Stimulated activated CD8-positive, alpha-beta memory T cell treated with anti-CD3 and anti-CD28 coated beads, Interleukin-2, amount 100 ng/mL, for 1 hour (primary cell): ENCODE results near the gene LRP1B.

Experiments used
- DNase-seq, 2 donors: peaks; one replicate each; pipeline ENCODE4 v3.0.0-alpha.2; 2020; ENCODE audit warnings: low read depth in 2 of 2

The LRP1B gene

GRCh38 chr2:141151611-141152286 lies 979.1 kb downstream of the LRP1B start:
- no peak for DNase-seq

- DNase-seq = no peak
Measured at GRCh38 chr2:141142025-141142424, 988.8 kb downstream of the LRP1B start.

- DNase-seq = no peak
Measured at GRCh38 chr2:141137122-141137693, 993.6 kb downstream of the LRP1B start.

DNA sequence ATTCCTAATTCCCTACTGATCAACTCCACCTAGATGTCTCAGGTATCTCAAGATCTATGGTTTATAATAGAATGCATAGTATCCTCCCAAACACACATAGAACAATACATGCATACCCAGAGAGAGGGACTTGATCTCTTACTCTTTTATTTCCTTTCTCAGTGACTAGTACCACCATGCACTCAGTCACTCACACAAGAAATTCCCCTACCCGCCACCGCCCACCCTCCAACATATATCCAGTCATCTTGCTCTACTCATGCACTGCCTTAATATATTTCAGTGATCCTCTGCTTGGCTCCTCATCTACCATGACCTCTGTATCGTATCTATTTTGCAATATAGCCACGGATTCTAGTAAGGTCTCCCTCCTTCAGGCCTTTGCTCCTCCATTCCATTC lies 996.9 kb downstream of the LRP1B start:
- DNase-seq = no peak

GRCh38 chr2:141125432-141125831 lies 1005.4 kb downstream of the LRP1B start:
- no peak for DNase-seq

GRCh38 chr2:141118836-141119235 lies 1012.0 kb downstream of the LRP1B start:
- DNase-seq = no peak

GRCh38 chr2:141113301-141113700 lies 1017.5 kb downstream of the LRP1B start:
- DNase-seq = no peak

GRCh38 chr2:141109633-141110032 lies 1021.2 kb downstream of the LRP1B start:
- no peak for DNase-seq

GRCh38 chr2:141105763-141106162 lies 1025.1 kb downstream of the LRP1B start:
- DNase-seq = no peak

- DNase-seq = no peak
Measured at GRCh38 chr2:141103216-141103615, 1027.6 kb downstream of the LRP1B start.

DNA sequence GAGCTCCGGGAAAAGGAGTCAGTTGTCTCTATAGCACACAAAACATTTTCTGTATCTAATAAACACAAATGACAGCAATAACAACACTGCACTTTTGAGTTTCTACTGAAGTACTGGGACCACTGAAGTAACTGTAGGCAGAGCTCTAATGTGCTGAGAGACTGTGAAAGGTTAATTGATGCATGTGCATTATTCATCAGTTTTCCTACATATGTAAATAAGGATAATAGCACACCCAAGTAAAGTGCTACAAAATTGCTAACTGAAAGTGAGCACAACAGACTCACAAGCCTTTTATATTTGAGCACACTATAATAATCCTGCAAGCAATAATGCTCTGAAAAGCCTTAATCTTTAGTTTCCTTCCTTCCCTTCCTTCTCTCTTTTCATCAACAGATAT lies 1051.6 kb downstream of the LRP1B start:
- no peak for DNase-seq

GRCh38 chr2:141075753-141076152 lies 1055.1 kb downstream of the LRP1B start:
- DNase-seq = no peak

DNA sequence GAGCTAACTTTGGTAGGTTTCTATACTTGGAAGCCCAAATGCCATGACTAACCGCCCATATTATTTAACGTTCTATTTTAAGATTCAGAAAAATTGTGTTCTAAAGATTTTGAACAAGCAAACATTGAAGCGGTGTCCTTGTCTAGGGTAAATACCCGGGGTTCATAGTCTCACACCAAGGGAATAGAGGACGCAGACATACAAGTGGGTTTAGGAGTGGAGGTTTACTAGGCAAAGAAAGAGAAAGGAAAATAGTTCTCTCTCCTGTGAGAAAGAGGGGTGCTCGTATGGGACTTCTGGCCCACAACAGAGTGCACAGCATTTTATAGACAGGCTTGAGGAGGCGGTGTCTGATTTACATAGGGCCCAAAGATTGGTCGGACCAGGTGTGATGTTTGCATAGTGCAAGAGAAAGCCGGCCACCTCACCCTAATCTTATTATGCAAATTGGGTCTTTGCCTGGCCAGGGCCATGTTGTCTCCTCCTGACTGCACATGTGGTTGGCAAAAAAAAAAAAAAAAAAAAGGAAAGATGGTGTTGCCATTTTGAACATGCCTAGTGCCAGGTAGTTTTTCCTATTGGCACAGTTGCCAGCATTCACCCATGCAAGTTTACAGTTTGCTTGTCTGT lies 1062.6 kb downstream of the LRP1B start:
- DNase-seq = no peak

GRCh38 chr2:141065042-141065441 lies 1065.8 kb downstream of the LRP1B start:
- no peak for DNase-seq

GRCh38 chr2:141063406-141063805 lies 1067.4 kb downstream of the LRP1B start:
- DNase-seq = no peak

- DNase-seq = no peak
Measured at GRCh38 chr2:141062443-141062842, 1068.4 kb downstream of the LRP1B start.

GRCh38 chr2:141062031-141062430 lies 1068.8 kb downstream of the LRP1B start:
- no peak for DNase-seq

DNA sequence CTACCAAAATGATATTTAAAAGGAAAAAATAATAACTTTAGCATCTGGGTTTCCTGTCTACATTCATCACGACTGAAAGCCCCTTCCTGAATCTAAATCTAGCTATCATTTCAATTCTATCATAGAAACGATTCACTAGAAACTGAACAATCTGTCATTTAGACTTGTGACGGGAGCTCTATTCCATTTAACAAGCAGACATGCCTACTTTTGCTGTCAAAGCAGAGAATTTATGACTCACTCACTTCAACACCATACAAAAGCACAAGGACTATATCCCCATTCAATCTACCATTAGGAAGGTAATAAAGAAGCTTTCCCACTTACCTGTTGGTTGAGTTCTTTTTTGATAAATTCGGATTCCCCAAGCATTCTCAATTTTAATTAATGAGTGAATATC lies 1072.3 kb downstream of the LRP1B start:
- no peak for DNase-seq

GRCh38 chr2:141055531-141055930 lies 1075.3 kb downstream of the LRP1B start:
- DNase-seq = no peak

DNA sequence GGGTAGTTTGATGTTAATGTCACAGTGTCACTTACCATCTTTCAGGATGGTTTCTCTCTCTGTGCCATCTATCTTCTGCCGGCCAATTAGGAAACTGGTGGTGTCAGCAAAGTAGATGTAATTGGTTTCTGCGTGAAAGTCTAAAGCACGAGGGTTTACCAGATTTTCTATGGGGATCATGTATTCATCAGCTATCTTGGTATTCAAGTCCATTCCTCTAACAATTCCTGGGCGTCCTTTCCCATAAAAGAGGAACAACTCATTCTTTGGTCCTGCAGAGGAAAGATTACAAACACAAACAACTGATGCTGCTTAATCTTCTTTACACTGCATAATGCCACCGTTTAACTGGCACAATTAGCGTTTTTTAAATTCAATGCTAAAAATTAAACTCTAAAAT lies 1081.9 kb downstream of the LRP1B start:
- no peak for DNase-seq

- no peak for DNase-seq
Measured at GRCh38 chr2:141041281-141041680, 1089.5 kb downstream of the LRP1B start.

- no peak for DNase-seq
Measured at GRCh38 chr2:141038341-141038740, 1092.5 kb downstream of the LRP1B start.

GRCh38 chr2:141037361-141037760 lies 1093.5 kb downstream of the LRP1B start:
- DNase-seq = no peak
